Panc1 (cell line): ENCODE measurements around the gene LRRC45.
A peak's percentile ranks its signal among the peaks of the same experiment; 100 is the strongest.

Experiments used
- CTCF ChIP-seq: fragments of 450-650 bp; IDR thresholded peaks from 2 replicates; pipeline ENCODE4 v1.5.1; 2017; ENCODE audit warnings: mild to moderate bottlenecking
- POLR2AphosphoS5 ChIP-seq: IDR thresholded peaks from 2 replicates; pipeline ENCODE4 v1.6.1; 2012; ENCODE audit warnings: mild to moderate bottlenecking, low read depth, low read length, moderate library complexity
- REST ChIP-seq, 2 experiments: IDR thresholded peaks; 2 replicates each; pipeline ENCODE4 v1.6.1; 2011 to 2012; ENCODE audit warnings: low read depth in 2 of 2, control low read depth in 1 of 2, low read length in 1 of 2, mild to moderate bottlenecking in 1 of 2, moderate library complexity in 1 of 2; ENCODE audit not compliant: insufficient read depth in 1 of 2
- SIN3A ChIP-seq: IDR thresholded peaks from 2 replicates; pipeline ENCODE4 v1.6.1; 2012; ENCODE audit warnings: low read depth, mild to moderate bottlenecking, low read length, moderate library complexity, borderline replicate concordance; ENCODE audit not compliant: insufficient read depth
- TCF7L2 ChIP-seq: IDR thresholded peaks from 2 replicates; pipeline ENCODE4 v1.6.1; 2011; ENCODE audit warnings: mild to moderate bottlenecking, low read depth, low read length, inconsistent platforms

- TF ChIP-seq REST (IDR thresholded peaks at IDR 0.05; ENCODE audit: insufficient read depth in 1 of 2, low read depth in 2 of 2, low read length in 1 of 2), result no peak
- TF ChIP-seq CTCF, result no peak
- TF ChIP-seq SIN3A, result no peak
- no peak for TF ChIP-seq POLR2AphosphoS5
- TF ChIP-seq TCF7L2, result peak; percentile 50
Measured at GRCh38 chr17:81999976-82000802, 22.9 kb upstream of the LRRC45 start.
